Mesenchymal stem cell (in vitro differentiated cells and primary cell): ENCODE results near the gene SEMA3B. TPM values are rescaled to one million over a fixed set of nuclear protein-coding genes. Genes with fewer than 3 reads are reported as not detected.

Experiments used
- DNase-seq: peaks from one replicate; pipeline ENCODE4 v3.0.0-alpha.2; 2013
- H2AFZ ChIP-seq: one replicate; pipeline ENCODE4 v1.6.1; 2013; ENCODE audit warnings: low read depth, mild to moderate bottlenecking, control low read depth, inconsistent platforms, low read length, moderate library complexity
- H2AK5ac ChIP-seq: 2 replicates; pipeline ENCODE4 v1.6.1; 2013; ENCODE audit warnings: low read length, moderate library complexity, mild to moderate bottlenecking, inconsistent platforms; ENCODE audit not compliant: severe bottlenecking
- H2BK120ac ChIP-seq: one replicate; pipeline ENCODE4 v1.6.1; 2013; ENCODE audit warnings: low read depth, mild to moderate bottlenecking, inconsistent platforms, low read length, moderate library complexity
- H2BK12ac ChIP-seq, 2 experiments: one replicate each; pipeline ENCODE4 v1.6.1; 2013; ENCODE audit warnings: inconsistent platforms in 2 of 2, low read length in 2 of 2, mild to moderate bottlenecking in 2 of 2, moderate library complexity in 2 of 2, control low read depth in 1 of 2
- H2BK15ac ChIP-seq: one replicate; pipeline ENCODE4 v1.6.1; 2013; ENCODE audit warnings: mild to moderate bottlenecking, low read depth, inconsistent platforms; ENCODE audit not compliant: poor library complexity, severe bottlenecking
- H2BK5ac ChIP-seq: 2 replicates; pipeline ENCODE4 v1.6.1; 2013; ENCODE audit warnings: low read depth, mild to moderate bottlenecking, low read length, control low read depth, inconsistent platforms; ENCODE audit not compliant: poor library complexity, severe bottlenecking
- H3K14ac ChIP-seq, 2 experiments: one replicate each; pipeline ENCODE4 v1.6.1; 2013; ENCODE audit warnings: inconsistent platforms in 2 of 2, low read length in 2 of 2, control low read depth in 1 of 2, mild to moderate bottlenecking in 1 of 2, moderate library complexity in 1 of 2
- H3K18ac ChIP-seq, 2 experiments: one replicate each; pipeline ENCODE4 v1.6.1; 2013; ENCODE audit warnings: inconsistent platforms in 2 of 2, low read length in 2 of 2, control low read depth in 1 of 2, low read depth in 1 of 2, mild to moderate bottlenecking in 1 of 2
- H3K23ac ChIP-seq, 2 experiments: one replicate each; pipeline ENCODE4 v1.6.1; 2013; ENCODE audit warnings: inconsistent platforms in 2 of 2, low read length in 2 of 2, mild to moderate bottlenecking in 2 of 2, moderate library complexity in 2 of 2, control low read depth in 1 of 2
- H3K27ac ChIP-seq: 2 replicates; pipeline ENCODE4 v1.5.1; 2013; ENCODE audit warnings: mild to moderate bottlenecking, moderate library complexity, low read length, control low read depth, inconsistent platforms; ENCODE audit not compliant: poor library complexity, severe bottlenecking
- H3K27me3 ChIP-seq, 2 experiments: 2 replicates each; pipeline versions ENCODE4 v1.6.1 to v1.7.0; 2013; ENCODE audit warnings: low read length in 2 of 2, mild to moderate bottlenecking in 2 of 2, moderate library complexity in 2 of 2, control low read depth in 1 of 2, inconsistent platforms in 1 of 2; ENCODE audit not compliant: control insufficient read depth in 1 of 2, insufficient read depth in 1 of 2
- H3K36me3 ChIP-seq, 2 experiments: 2 replicates each; pipeline versions ENCODE4 v1.6.1 to v1.7.0; 2013; ENCODE audit warnings: low read length in 2 of 2, control low read depth in 1 of 2, inconsistent platforms in 1 of 2, low read depth in 1 of 2, mild to moderate bottlenecking in 1 of 2; ENCODE audit not compliant: insufficient read depth in 2 of 2, control insufficient read depth in 1 of 2
- H3K4ac ChIP-seq, 2 experiments: one replicate each; pipeline ENCODE4 v1.6.1; 2013; ENCODE audit warnings: inconsistent platforms in 2 of 2, low read length in 2 of 2, mild to moderate bottlenecking in 2 of 2, moderate library complexity in 2 of 2, control low read depth in 1 of 2, low read depth in 1 of 2
- H3K4me1 ChIP-seq: 2 replicates; pipeline ENCODE4 v1.6.1; 2013; ENCODE audit warnings: low read depth, low read length, control low read depth; ENCODE audit not compliant: control insufficient read depth, insufficient read depth
- H3K4me2 ChIP-seq: 2 replicates; pipeline ENCODE4 v1.6.1; 2013; ENCODE audit warnings: low read length, mild to moderate bottlenecking, inconsistent platforms; ENCODE audit not compliant: poor library complexity, severe bottlenecking
- H3K4me3 ChIP-seq, 2 experiments: 2 replicates each; pipeline versions ENCODE4 v1.5.1 to v1.7.0; 2013; ENCODE audit warnings: low read length in 2 of 2, mild to moderate bottlenecking in 2 of 2, control low read depth in 1 of 2, low read depth in 1 of 2; ENCODE audit not compliant: insufficient read depth in 1 of 2
- H3K79me1 ChIP-seq: replicated peaks from 2 replicates; pipeline ENCODE4 v1.6.1; 2013; ENCODE audit warnings: mild to moderate bottlenecking, control low read depth, low read length, inconsistent platforms; ENCODE audit not compliant: poor library complexity, severe bottlenecking
- H3K9ac ChIP-seq: 2 replicates; pipeline ENCODE4 v1.7.0; 2013; ENCODE audit warnings: mild to moderate bottlenecking, low read length, moderate library complexity
- H3K9me3 ChIP-seq: 2 replicates; pipeline ENCODE4 v1.7.0; 2013; ENCODE audit warnings: mild to moderate bottlenecking, low read length; ENCODE audit not compliant: control insufficient read depth
- H4K8ac ChIP-seq: one replicate; pipeline ENCODE4 v1.6.1; 2013; ENCODE audit warnings: inconsistent platforms, mild to moderate bottlenecking, low read length, moderate library complexity
- H4K91ac ChIP-seq: one replicate; pipeline ENCODE4 v1.6.1; 2013; ENCODE audit warnings: mild to moderate bottlenecking, low read length, inconsistent platforms
- WGBS: methylation state at CpG from one replicate; pipeline ENCODE4 v1.1.7; 2013; ENCODE audit warnings: mixed read lengths; 5-methylcytosine and 5-hydroxymethylcytosine counted together
- small RNA-seq: library from polyadenylated mRNA; stranded (forward); fragments of <200 nt; extraction: miRNeasy Mini kit (QIAGEN cat#:217004); gene quantifications from one replicate; pipeline ENCODE3, GENCODE V24; 2013; ENCODE audit warnings: low read depth

The SEMA3B gene

DNA sequence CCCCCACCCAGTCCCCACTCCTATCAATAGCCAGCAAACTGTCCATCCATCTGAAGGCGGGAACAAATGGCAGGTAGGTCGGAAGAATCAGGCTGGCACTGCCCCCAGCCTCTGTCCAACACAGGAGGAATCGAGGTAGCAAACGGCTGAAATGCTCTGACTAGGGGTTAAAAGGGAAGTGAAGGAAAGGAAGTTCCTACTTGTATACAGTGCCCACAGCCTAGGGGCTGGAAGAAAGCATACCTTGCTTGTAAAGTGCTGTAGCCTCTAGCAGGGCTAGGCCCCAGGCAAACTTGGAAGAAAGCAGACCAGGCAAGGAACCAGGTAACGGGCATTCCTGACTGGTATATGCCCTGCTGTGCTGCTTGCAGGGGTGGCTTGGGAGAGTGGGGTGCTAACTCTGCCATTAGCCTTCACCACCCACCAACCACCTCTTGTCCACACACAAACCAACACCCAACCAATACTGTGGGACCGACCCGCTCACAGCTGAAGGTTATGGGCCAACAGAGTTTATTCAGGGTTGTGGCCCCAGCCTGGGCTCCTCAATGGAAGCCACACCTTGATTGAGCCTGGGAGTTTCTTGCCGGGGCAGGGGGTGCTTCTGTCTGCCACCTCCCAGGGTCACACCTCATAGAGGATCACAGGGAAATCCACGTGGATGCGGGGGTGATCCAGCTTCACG is 56.7 kb downstream of the SEMA3B start:
- no peak overlapping the region for H2BK5ac ChIP-seq
- no peak overlapping the region for H2AK5ac ChIP-seq

GRCh38 chr3:50326182-50326541 is 57.2 kb downstream of the SEMA3B start:
- Histone ChIP-seq H2BK15ac (no peak overlapping the region), H3K14ac (no peak overlapping the region), H3K9me3 (no peaks in the 10 kb centered on the region), H3K4me1 (peaks cover 25% of the 10 kb centered on the region), H3K4me3 (no peak overlapping the region), H2AFZ (no peak overlapping the region), H2AK5ac (no peak overlapping the region), H2BK120ac (no peak overlapping the region), H2BK12ac (no peak overlapping the region), H3K79me1 (peaks cover 26% of the 10 kb centered on the region), H3K27me3 (no peaks in the 10 kb centered on the region), H3K23ac (no peak overlapping the region), H2BK5ac (no peak overlapping the region), H3K9ac (peak overlapping the region; percentile 18), H3K4me2 (no peak overlapping the region), H4K8ac (no peak overlapping the region), H3K27ac (no peak overlapping the region), H4K91ac (no peak overlapping the region), H3K18ac (no peak overlapping the region), H3K4ac (no peak overlapping the region), H3K36me3 (peaks cover 38 to 49% of the 10 kb centered on the region in 2 experiments)
- 100% methylated on average over 7 of the region's 8 CpGs for WGBS
- no peak for DNase-seq

More for the DNA sequence above, 56.7 kb downstream of the SEMA3B start:
- Histone ChIP-seq H3K27me3 (no peaks in the 10 kb centered on the region), H3K9ac (peak overlapping the region; percentile 18), H2AFZ (no peak overlapping the region), H3K4me3 (no peak overlapping the region), H4K8ac (no peak overlapping the region), H3K36me3 (peaks cover 32 to 44% of the 10 kb centered on the region in 2 experiments), H3K4me1 (peaks cover 25% of the 10 kb centered on the region), H2BK15ac (no peak overlapping the region), H3K9me3 (no peaks in the 10 kb centered on the region), H2BK12ac (no peak overlapping the region), H2BK120ac (no peak overlapping the region), H3K4me2 (no peak overlapping the region), H3K23ac (no peak overlapping the region), H3K4ac (no peak overlapping the region), H3K18ac (no peak overlapping the region), H3K27ac (no peak overlapping the region), H3K79me1 (peaks cover 22% of the 10 kb centered on the region), H4K91ac (no peak overlapping the region), H3K14ac (no peak overlapping the region)
- 94% methylated on average over 10 of the region's 11 CpGs for WGBS
- no peak for DNase-seq

- no peak overlapping the region for H2AFZ ChIP-seq
- DNase-seq, result no peak
- H3K27ac ChIP-seq, result no peak overlapping the region
- no peak overlapping the region for H3K14ac ChIP-seq
- no peak overlapping the region for H3K18ac ChIP-seq
- peaks cover 47 to 59% of the 10 kb centered on the region in 2 experiments for H3K36me3 ChIP-seq
- H3K4me1 ChIP-seq, result peaks cover 21% of the 10 kb centered on the region
- peak overlapping the region; percentile 30 to 94 for H3K4me3 ChIP-seq
- peaks cover 32% of the 10 kb centered on the region for H3K79me1 ChIP-seq
- H3K9ac ChIP-seq, result peak overlapping the region; percentile 96
- 81% methylated on average over 4 of the region's 4 CpGs for WGBS
- H3K23ac ChIP-seq, result no peak overlapping the region
- H4K91ac ChIP-seq, result no peak overlapping the region
- H3K4me2 ChIP-seq, result peak overlapping the region; percentile 82
- no peaks in the 10 kb centered on the region for H3K27me3 ChIP-seq
- H2AK5ac ChIP-seq, result no peak overlapping the region
- no peaks in the 10 kb centered on the region for H3K9me3 ChIP-seq
- no peak overlapping the region for H2BK12ac ChIP-seq
- peak overlapping the region in 1 of 2 experiments; percentile 47 for H3K4ac ChIP-seq
- H2BK5ac ChIP-seq, result no peak overlapping the region
- no peak overlapping the region for H2BK15ac ChIP-seq
- no peak overlapping the region for H2BK120ac ChIP-seq
- no peak overlapping the region for H4K8ac ChIP-seq
These were observed 58.2 kb downstream of the SEMA3B start for GRCh38 chr3:50327129-50327528.

Small RNAs within 50 kb of the gene (small RNA-seq; reads per million reads assigned to genes)
- not detected for gene MIR5787
